Transverse colon (tissue), 3 donors: Measurements from ENCODE around the gene SEPSECS.

ENCODE experiments used
- POLR2A ChIP-seq: fragments of 450-650 bp; IDR thresholded peaks from one replicate; pipeline ENCODE4 v1.6.1; 2016; ENCODE audit warnings: antibody characterized with exemption, mild to moderate bottlenecking, moderate library complexity
- TF ChIP-seq, protein P1 (sequence below), 5 experiments: fragments of 200-600 bp in 3 of 5; fragments of 450-650 bp in 2 of 5; sonication (generic) in 3 of 5; IDR thresholded peaks; 1 replicate in 2 of 5; 2 replicates in 3 of 5; pipeline ENCODE4 v1.5.1; 2016 to 2017; ENCODE audit warnings: antibody characterized with exemption in 5 of 5, inconsistent platforms in 3 of 5, mild to moderate bottlenecking in 2 of 5, moderate library complexity in 1 of 5

DNA sequence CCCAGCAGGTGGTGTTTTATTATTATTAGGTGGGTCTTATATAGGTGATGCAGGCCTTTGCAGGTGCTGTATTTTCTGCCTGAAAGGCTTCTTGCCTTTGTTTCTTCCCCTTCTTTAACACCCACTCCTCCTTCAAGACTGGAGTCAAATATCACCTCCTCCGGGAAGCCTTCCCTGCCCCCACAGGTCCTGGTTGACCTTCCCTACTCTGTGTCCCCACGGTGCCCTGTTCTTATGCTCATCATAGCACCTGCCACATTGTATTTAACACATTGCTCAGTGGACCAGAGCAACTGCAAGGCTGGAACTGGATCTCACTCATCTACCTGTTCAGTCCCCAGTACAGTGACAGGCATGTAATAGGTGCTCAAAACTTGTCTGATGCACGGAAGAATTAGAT, 89.7 kb downstream of the SEPSECS start:
- TF ChIP-seq, protein P1, sequence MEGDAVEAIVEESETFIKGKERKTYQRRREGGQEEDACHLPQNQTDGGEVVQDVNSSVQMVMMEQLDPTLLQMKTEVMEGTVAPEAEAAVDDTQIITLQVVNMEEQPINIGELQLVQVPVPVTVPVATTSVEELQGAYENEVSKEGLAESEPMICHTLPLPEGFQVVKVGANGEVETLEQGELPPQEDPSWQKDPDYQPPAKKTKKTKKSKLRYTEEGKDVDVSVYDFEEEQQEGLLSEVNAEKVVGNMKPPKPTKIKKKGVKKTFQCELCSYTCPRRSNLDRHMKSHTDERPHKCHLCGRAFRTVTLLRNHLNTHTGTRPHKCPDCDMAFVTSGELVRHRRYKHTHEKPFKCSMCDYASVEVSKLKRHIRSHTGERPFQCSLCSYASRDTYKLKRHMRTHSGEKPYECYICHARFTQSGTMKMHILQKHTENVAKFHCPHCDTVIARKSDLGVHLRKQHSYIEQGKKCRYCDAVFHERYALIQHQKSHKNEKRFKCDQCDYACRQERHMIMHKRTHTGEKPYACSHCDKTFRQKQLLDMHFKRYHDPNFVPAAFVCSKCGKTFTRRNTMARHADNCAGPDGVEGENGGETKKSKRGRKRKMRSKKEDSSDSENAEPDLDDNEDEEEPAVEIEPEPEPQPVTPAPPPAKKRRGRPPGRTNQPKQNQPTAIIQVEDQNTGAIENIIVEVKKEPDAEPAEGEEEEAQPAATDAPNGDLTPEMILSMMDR (IDR thresholded peaks at IDR 0.05), result no peak
- no peak for TF ChIP-seq POLR2A
